ENCODE results near the gene PIK3C2A. TPM values are rescaled to one million over a fixed set of nuclear protein-coding genes. Genes with fewer than 3 reads are reported as not detected.

Gene PIK3C2A
- total and polyA plus RNA-seq, 2 of the 13 experiments (the other 11 are each of a cell fraction or from before 2014, with no cell fraction given) = 27.5 to 49.9 TPM

- H3K4me1 ChIP-seq (ENCODE audit: insufficient read depth, low read length) = no peaks in the 10 kb centered on the region
- ChIA-PET CTCF (ENCODE audit: low intra/inter-chr PET ratio, low total read pairs) (no interaction called here), POLR2A (interaction anchor here (1.1 kb wide), 1 partner anchor 10 kb away, joined by 5 read pairs; the partner anchor contains the start of gene PIK3C2A)
- H3K9ac ChIP-seq (ENCODE audit: insufficient read depth, low read depth, low read length) = no peak overlapping the region
- no peaks in the 10 kb centered on the region for H4K20me1 ChIP-seq (ENCODE audit: insufficient read depth, low read length)
- no peak for DNase-seq (ENCODE audit: low spot score)
- H3K4me3 ChIP-seq (replicated peaks in 1 of 3; ENCODE audit: insufficient read depth in 1 of 3, low read depth in 2 of 3, low read length in 3 of 3) = no peak overlapping the region
- 89% methylated on average over 3 of the region's 3 CpGs for WGBS (ENCODE audit: low lambda C conversion rate)
- H3K4me2 ChIP-seq (ENCODE audit: low read depth, low read length) = no peak overlapping the region
- ATAC-seq = no peak
- no peaks in the 10 kb centered on the region for H3K36me3 ChIP-seq (replicated peaks in 1 of 2; ENCODE audit: control insufficient read depth in 1 of 2, insufficient read depth in 2 of 2, low read length in 2 of 2)
- no peak for FAIRE-seq
- H3K27me3 ChIP-seq (ENCODE audit: control insufficient read depth in 1 of 2, insufficient read depth in 2 of 2, low read length in 2 of 2) = no peaks in the 10 kb centered on the region
- intact Hi-C loops (cut with micrococcal nuclease; ENCODE audit: unreplicated experiment) (no loop called here), in situ Hi-C loops (cut with HindIII; ENCODE audit: extremely low pct_ligation_motif_present, low pct_unique_long_range_greater_than_20kb) (no loop called here)
- H2AFZ ChIP-seq (ENCODE audit: low read length) = no peak overlapping the region
- no TSS peak for BruUV-seq (replicated peaks)
- no peak overlapping the region for H3K27ac ChIP-seq (ENCODE audit: extremely low read length, insufficient read depth, low read length)
- TF ChIP-seq POGZ (CRISPR knock-in tag; IDR thresholded peaks at IDR 0.05) (no peak), ZNF761 (CRISPR knock-in tag; conservative IDR thresholded peaks at IDR 0.05) (no peak), CREM (IDR thresholded peaks at IDR 0.05) (no peak), CREM (CRISPR knock-in tag; IDR thresholded peaks at IDR 0.05) (no peak), HNRNPLL (IDR thresholded peaks at IDR 0.05; ENCODE audit: low read depth, low read length, poor library complexity, severe bottlenecking) (no peak)
- H3K9me3 ChIP-seq (ENCODE audit: low read length) = no peaks in the 10 kb centered on the region
- H3K79me2 ChIP-seq (ENCODE audit: insufficient read depth, low read length) = no peaks in the 10 kb centered on the region
Measured at GRCh38 chr11:17217401-17217800, 9.6 kb upstream of the PIK3C2A start.

GRCh38 chr11:17214338-17214737, 6.6 kb upstream of the PIK3C2A start:
- ChIA-PET CTCF (ENCODE audit: low intra/inter-chr PET ratio, low total read pairs) (no interaction called here), POLR2A (no interaction called here)
- no peaks in the 10 kb centered on the region for H4K20me1 ChIP-seq (ENCODE audit: insufficient read depth, low read length)
- no peak for DNase-seq (ENCODE audit: low spot score)
- H3K4me3 ChIP-seq (replicated peaks in 1 of 3; ENCODE audit: insufficient read depth in 1 of 3, low read depth in 2 of 3, low read length in 3 of 3) = no peak overlapping the region
- no peak overlapping the region for H3K4me2 ChIP-seq (ENCODE audit: low read depth, low read length)
- no TSS peak for BruUV-seq (replicated peaks)
- no peaks in the 10 kb centered on the region for H3K79me2 ChIP-seq (ENCODE audit: insufficient read depth, low read length)
- intact Hi-C loops (cut with micrococcal nuclease; ENCODE audit: unreplicated experiment) (no loop called here), in situ Hi-C loops (cut with HindIII; ENCODE audit: extremely low pct_ligation_motif_present, low pct_unique_long_range_greater_than_20kb) (no loop called here)
- no peak overlapping the region for H3K27ac ChIP-seq (ENCODE audit: extremely low read length, insufficient read depth, low read length)
- peaks cover 10% of the 10 kb centered on the region for H3K4me1 ChIP-seq (ENCODE audit: insufficient read depth, low read length)
- H3K9ac ChIP-seq (ENCODE audit: insufficient read depth, low read depth, low read length) = no peak overlapping the region
- no peaks in the 10 kb centered on the region for H3K36me3 ChIP-seq (replicated peaks in 1 of 2; ENCODE audit: control insufficient read depth in 1 of 2, insufficient read depth in 2 of 2, low read length in 2 of 2)
- no peak for TF ChIP-seq KAT7 (CRISPR knock-in tag; IDR thresholded peaks at IDR 0.05; ENCODE audit: borderline replicate concordance)
- no peak for TF ChIP-seq ZKSCAN1 (IDR thresholded peaks at IDR 0.05; ENCODE audit: low read length)
- TF ChIP-seq ZNF382 (CRISPR knock-in tag; IDR thresholded peaks at IDR 0.05; ENCODE audit: borderline replicate concordance) = no peak
- no peak for TF ChIP-seq ZFX (CRISPR knock-in tag; IDR thresholded peaks at IDR 0.05; ENCODE audit: low read depth)
- TF ChIP-seq FOSL1 (CRISPR knock-in tag; IDR thresholded peaks at IDR 0.05; ENCODE audit: borderline replicate concordance) = no peak
- TF ChIP-seq ZFP36 (IDR thresholded peaks at IDR 0.05; ENCODE audit: borderline replicate concordance, low read depth, low read length, partially characterized antibody) = no peak
- TF ChIP-seq ZNF841 (CRISPR knock-in tag; IDR thresholded peaks at IDR 0.05; ENCODE audit: borderline replicate concordance) = no peak
- no peak for TF ChIP-seq JARID2 (CRISPR knock-in tag; IDR thresholded peaks at IDR 0.05; ENCODE audit: insufficient replicate concordance)
- no peak for TF ChIP-seq NFKB2 (CRISPR knock-in tag; IDR thresholded peaks at IDR 0.05; ENCODE audit: borderline replicate concordance)
- TF ChIP-seq TEAD3 (CRISPR knock-in tag; optimal IDR thresholded peaks at IDR 0.05; ENCODE audit: borderline replicate concordance) = no peak
- TF ChIP-seq RAD51 (IDR thresholded peaks at IDR 0.05; ENCODE audit: borderline replicate concordance) = no peak
- no peak for FAIRE-seq
- H2AFZ ChIP-seq (ENCODE audit: low read length) = no peak overlapping the region
- no peaks in the 10 kb centered on the region for H3K27me3 ChIP-seq (ENCODE audit: control insufficient read depth in 1 of 2, insufficient read depth in 2 of 2, low read length in 2 of 2)
- H3K9me3 ChIP-seq (ENCODE audit: low read length) = no peaks in the 10 kb centered on the region
- no peak for ATAC-seq

Measured in HepG2 (cell line).